ENCODE data around the gene SPNS2. TPM values are rescaled to one million over a fixed set of nuclear protein-coding genes. Genes with fewer than 3 reads are reported as not detected.
A peak's percentile ranks its signal among the peaks of the same experiment; 100 is the strongest.

The SPNS2 gene
- total RNA-seq, 2 experiments from 2014 or later: 0.33 to 0.53 TPM

DNA sequence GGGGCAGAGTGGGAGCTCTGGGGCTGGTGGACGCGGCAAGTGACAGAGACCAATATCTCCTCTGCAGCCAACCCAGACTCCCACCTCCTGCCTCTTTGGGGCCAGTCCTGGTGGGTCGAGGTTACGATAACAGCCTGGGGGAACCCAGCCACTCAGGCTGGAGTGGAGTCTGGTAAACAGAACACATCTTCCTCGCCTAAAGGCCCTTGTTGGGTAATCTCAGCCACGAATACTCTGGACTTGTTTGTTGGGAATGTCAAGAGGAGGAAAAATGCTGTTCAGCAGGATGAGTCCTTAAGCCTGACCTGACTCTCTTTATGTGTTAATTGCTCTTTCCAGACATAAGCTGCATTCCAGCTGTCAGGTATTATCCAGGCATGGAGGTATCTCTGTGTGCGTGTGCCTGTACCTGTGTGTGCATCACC, 8.0 kb upstream of the SPNS2 start:
- H3K4me1 ChIP-seq (ENCODE audit: insufficient read depth, low read length): peaks cover 21% of the 10 kb centered on the region
- no peaks in the 10 kb centered on the region for H3K27me3 ChIP-seq (ENCODE audit: control insufficient read depth in 1 of 2, insufficient read depth in 2 of 2, low read length in 2 of 2)
- Mint-ChIP-seq H3K36me3 (ENCODE audit: low read depth) (peaks cover 9% of the 10 kb centered on the region), H3K27me3 (no peaks in the 10 kb centered on the region), H3K4me3 (no peak overlapping the region), H3K9me3 (no peaks in the 10 kb centered on the region), H3K27ac (no peak overlapping the region), H3K4me1 (ENCODE audit: low read depth) (peaks cover 17% of the 10 kb centered on the region)
- ATAC-seq (ENCODE audit: poor library complexity) (no peak), DNase-seq (no peak)
- H3K9me3 ChIP-seq (ENCODE audit: control insufficient read depth in 1 of 2, insufficient read depth in 1 of 2, low read length in 2 of 2): no peaks in the 10 kb centered on the region
- TF ChIP-seq, protein P1, sequence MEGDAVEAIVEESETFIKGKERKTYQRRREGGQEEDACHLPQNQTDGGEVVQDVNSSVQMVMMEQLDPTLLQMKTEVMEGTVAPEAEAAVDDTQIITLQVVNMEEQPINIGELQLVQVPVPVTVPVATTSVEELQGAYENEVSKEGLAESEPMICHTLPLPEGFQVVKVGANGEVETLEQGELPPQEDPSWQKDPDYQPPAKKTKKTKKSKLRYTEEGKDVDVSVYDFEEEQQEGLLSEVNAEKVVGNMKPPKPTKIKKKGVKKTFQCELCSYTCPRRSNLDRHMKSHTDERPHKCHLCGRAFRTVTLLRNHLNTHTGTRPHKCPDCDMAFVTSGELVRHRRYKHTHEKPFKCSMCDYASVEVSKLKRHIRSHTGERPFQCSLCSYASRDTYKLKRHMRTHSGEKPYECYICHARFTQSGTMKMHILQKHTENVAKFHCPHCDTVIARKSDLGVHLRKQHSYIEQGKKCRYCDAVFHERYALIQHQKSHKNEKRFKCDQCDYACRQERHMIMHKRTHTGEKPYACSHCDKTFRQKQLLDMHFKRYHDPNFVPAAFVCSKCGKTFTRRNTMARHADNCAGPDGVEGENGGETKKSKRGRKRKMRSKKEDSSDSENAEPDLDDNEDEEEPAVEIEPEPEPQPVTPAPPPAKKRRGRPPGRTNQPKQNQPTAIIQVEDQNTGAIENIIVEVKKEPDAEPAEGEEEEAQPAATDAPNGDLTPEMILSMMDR (IDR thresholded peaks at IDR 0.05): no peak
- POLR2A ChIA-PET: no interaction called here
- CTCF ChIA-PET: no interaction called here
- intact Hi-C loops (cut with DNase I, micrococcal nuclease): no loop called here
- H3K36me3 ChIP-seq (ENCODE audit: insufficient read depth, low read length): no peaks in the 10 kb centered on the region
- no peak overlapping the region for H3K27ac ChIP-seq (ENCODE audit: low read depth in 1 of 2, low read length in 2 of 2)
- no peak overlapping the region for H3K4me3 ChIP-seq (ENCODE audit: low read length)

DNA sequence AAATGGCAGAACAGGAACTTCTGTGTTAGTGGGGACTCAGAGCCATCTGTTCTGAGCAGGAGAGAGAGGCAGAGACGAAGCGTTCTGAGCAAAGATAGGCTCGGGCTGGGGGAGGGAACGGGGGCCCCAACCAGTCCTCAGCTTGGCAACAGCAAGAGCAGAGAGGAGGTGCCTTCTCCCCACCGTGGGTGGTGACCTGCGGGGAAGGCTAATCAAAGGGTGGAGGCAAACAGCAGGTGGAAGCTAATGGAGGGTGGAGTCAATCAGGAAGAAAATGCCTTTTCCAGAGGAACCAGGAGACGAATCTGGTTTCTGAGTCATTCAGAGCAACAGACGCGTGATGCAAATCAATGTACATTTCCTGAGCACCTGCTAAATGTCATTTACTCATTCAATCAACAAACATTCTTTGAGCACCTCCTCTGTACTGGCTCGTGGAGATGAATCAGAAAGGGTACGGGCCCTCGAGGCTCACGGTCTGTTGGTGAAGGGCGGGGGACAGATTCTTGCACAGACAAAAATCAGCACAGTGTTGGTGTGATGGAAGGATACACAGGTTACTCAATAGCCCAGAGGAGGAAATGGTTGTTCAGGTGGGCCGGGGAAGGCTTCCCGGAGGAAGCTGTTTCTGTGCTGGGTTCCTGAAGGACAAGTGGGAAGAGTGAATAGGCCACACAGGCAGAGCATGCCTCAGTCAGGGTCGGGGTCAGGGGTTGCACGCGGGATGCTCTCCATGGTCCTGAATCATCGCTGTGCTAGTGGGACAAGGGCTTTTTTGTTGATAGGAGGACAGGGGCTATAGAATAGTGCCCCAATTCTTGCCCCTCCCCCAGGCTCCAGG, 5.7 kb upstream of the SPNS2 start:
- Mint-ChIP-seq H3K4me3 (no peak overlapping the region), H3K4me1 (ENCODE audit: low read depth) (peaks cover 5% of the 10 kb centered on the region), H3K9me3 (no peaks in the 10 kb centered on the region), H3K27me3 (no peaks in the 10 kb centered on the region), H3K27ac (no peak overlapping the region), H3K36me3 (ENCODE audit: low read depth) (no peaks in the 10 kb centered on the region)
- CTCF ChIA-PET: no interaction called here
- no peak overlapping the region for H3K4me3 ChIP-seq (ENCODE audit: low read length)
- POLR2A ChIA-PET: no interaction called here
- H3K9me3 ChIP-seq (ENCODE audit: control insufficient read depth in 1 of 2, insufficient read depth in 1 of 2, low read length in 2 of 2): no peaks in the 10 kb centered on the region
- H3K36me3 ChIP-seq (ENCODE audit: insufficient read depth, low read length): no peaks in the 10 kb centered on the region
- no peak overlapping the region for H3K27ac ChIP-seq (ENCODE audit: low read depth in 1 of 2, low read length in 2 of 2)
- H3K27me3 ChIP-seq (ENCODE audit: control insufficient read depth in 1 of 2, insufficient read depth in 2 of 2, low read length in 2 of 2): no peaks in the 10 kb centered on the region
- peak in 5 of 14 experiments; percentile 10 to 54 (median 43) for DNase-seq
- H3K4me1 ChIP-seq (ENCODE audit: insufficient read depth, low read length): peaks cover under 1% of the 10 kb centered on the region
- peak; percentile 44 for ATAC-seq (ENCODE audit: poor library complexity)
- TF ChIP-seq, protein P1 (IDR thresholded peaks at IDR 0.05): no peak
- intact Hi-C loops (cut with DNase I, micrococcal nuclease): no loop called here

DNA sequence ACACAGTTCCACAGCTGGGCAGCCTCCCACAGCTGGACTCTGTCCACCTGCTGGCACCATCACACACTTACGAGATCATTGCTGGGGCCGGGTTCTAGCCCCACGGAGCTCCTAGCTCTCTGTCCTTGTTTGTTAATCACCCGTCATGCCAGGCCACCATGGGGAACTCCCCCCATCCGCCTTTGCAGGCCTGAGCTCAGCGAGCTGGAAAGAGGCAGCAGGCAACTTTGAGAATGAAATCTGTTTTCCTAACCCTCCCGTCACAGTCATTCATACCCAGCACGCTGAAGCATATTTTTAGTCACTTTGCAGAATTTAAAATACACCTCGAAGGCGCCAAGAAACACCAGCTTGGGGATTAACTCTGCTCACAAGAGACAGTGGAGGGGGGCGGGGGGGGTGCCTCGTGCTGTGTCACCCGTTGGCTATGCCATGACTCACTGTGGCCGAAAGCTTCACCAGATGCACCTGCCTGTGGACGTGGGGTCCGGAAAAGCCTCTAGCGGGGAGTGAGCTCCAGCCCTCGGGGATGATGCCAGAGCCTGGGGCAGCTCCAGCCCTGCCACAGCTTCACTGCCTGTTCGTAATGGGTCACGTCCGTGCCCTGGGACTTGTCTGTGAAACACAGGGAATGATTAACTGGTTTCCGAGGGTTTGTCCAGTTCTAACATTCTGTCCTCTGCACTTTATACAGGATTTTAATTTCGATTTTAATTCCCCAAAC, 1.4 kb upstream of the SPNS2 start:
- Mint-ChIP-seq H3K27ac (no peak overlapping the region), H3K4me1 (ENCODE audit: low read depth) (peaks cover 30% of the 10 kb centered on the region), H3K4me3 (peak overlapping the region; percentile 54), H3K36me3 (ENCODE audit: low read depth) (no peaks in the 10 kb centered on the region), H3K27me3 (peaks cover 25% of the 10 kb centered on the region), H3K9me3 (no peaks in the 10 kb centered on the region)
- ChIA-PET POLR2A (interaction anchor here (0.8 to 1.2 kb wide), 4 partner anchors 11 to 17 kb away, joined by 3 read pairs; no protein-coding TSS in a partner anchor), CTCF (no interaction called here)
- DNase-seq: no peak
- intact Hi-C loops (cut with DNase I, micrococcal nuclease): no loop called here
- TF ChIP-seq, protein P1 (IDR thresholded peaks at IDR 0.05): no peak
- no peak overlapping the region for H3K27ac ChIP-seq (ENCODE audit: low read depth in 1 of 2, low read length in 2 of 2)
- peaks cover 0 to 4% of the 10 kb centered on the region in 2 experiments for H3K9me3 ChIP-seq (ENCODE audit: control insufficient read depth in 1 of 2, insufficient read depth in 1 of 2, low read length in 2 of 2)
- no peaks in the 10 kb centered on the region for H3K36me3 ChIP-seq (ENCODE audit: insufficient read depth, low read length)
- peaks cover 22% of the 10 kb centered on the region in 2 experiments for H3K27me3 ChIP-seq (ENCODE audit: control insufficient read depth in 1 of 2, insufficient read depth in 2 of 2, low read length in 2 of 2)
- H3K4me1 ChIP-seq (ENCODE audit: insufficient read depth, low read length): peaks cover 31% of the 10 kb centered on the region
- no peak overlapping the region for H3K4me3 ChIP-seq (ENCODE audit: low read length)
- ATAC-seq (ENCODE audit: poor library complexity): no peak

Data from CD4-positive, alpha-beta T cell (primary cell).